Activated CD8-positive, alpha-beta T cell treated with anti-CD3 and anti-CD28 coated beads, Interleukin-2, amount 10 ng/mL, durations not matched to agents 7 days and 5 days (primary cell): Measurements from ENCODE around the gene ADAMTS10. TPM values are rescaled to one million over a fixed set of nuclear protein-coding genes. Genes with fewer than 3 reads are reported as not detected.

Source experiments
- ATAC-seq: fragments of 150-1000 bp; cut with Tn5 transposase; one replicate; pipeline ENCODE4 v1.10.0; 2021; ENCODE audit warnings: moderate library complexity
- CTCF ChIA-PET: fragments of 350-600 bp; sonication (Branson Sonifier 250); formaldehyde crosslinking; loops from one replicate; lab custom pipeline; 2021; ENCODE audit warnings: antibody characterized with exemption; lab: Charles Lee
- POLR2A ChIA-PET: fragments of 350-600 bp; sonication (Branson Sonifier 250); formaldehyde crosslinking; loops from one replicate; lab custom pipeline; 2021; ENCODE audit warnings: antibody characterized with exemption; lab: Charles Lee
- DNase-seq: peaks from one replicate; pipeline ENCODE4 v3.0.0-alpha.2; 2020
- H3K27ac Mint-ChIP-seq: one replicate; pipeline ENCODE4 v1.8.0; 2021; ENCODE audit warnings: mild to moderate bottlenecking, mixed read lengths
- H3K27me3 Mint-ChIP-seq: one replicate; pipeline ENCODE4 v1.8.0; 2021; ENCODE audit warnings: low read depth, mixed read lengths
- H3K36me3 Mint-ChIP-seq: one replicate; pipeline ENCODE4 v1.8.0; 2021; ENCODE audit warnings: low read depth, mixed read lengths
- H3K4me1 Mint-ChIP-seq: one replicate; pipeline ENCODE4 v1.8.0; 2021; ENCODE audit warnings: low read depth, mixed read lengths
- H3K4me3 Mint-ChIP-seq: one replicate; pipeline ENCODE4 v1.8.0; 2021; ENCODE audit warnings: mild to moderate bottlenecking, mixed read lengths
- H3K9me3 Mint-ChIP-seq: one replicate; pipeline ENCODE4 v1.8.0; 2022; ENCODE audit warnings: mixed read lengths; ENCODE audit not compliant: insufficient read depth
- total RNA-seq, 2 experiments: library from RNA; stranded (reverse); gene quantifications; one replicate each; pipeline ENCODE4 v1.2.3, GENCODE V29; 2021

Gene ADAMTS10
- total RNA-seq, result 1 to 10 TPM; 3.6 to 4.9 TPM

DNA sequence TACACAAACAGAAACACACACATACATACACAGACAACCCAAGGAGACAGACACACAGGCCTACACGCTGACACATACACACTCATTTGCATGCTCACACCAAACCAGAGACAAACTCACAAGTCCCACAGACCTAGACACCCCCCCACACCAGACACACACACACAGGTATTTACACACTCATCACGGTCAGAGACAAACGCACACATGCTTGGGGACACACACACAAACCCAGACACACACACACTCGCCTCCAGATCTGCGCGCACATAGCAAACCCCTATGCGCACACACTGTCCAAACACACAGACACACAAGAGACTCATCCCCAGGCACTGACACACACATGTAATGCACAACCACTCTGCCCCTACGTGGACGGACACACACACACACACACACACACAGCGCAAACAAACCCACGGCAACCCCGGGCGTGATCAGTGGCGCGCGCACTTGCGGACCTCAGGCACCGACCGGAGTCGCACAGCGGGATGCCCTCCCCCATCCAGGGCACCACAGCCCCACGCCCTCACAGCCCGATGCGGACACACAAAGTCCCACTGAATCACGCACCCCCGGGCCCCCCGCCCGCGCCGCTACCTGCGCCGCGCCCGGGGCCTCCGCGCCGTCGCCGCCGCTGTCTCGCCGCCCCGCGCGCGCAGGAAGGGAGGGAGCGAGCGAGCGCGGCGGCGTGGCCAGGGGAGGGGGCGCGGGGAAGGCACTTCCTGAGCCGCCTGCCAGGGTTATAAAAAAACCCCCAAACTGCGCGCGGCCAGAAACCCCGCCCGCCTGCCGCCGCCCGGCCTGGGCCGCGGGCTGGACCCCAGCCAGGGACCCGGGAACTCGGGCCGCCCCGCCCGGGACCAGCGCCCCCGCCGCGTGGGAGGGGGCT is at the start of gene ADAMTS10:
TSS of gene ADAMTS10 (minus strand) at position 675 of the 895 bp plus-strand sequence. CDS start 5,005 bp downstream, outside the sequence.
- Mint-ChIP-seq H3K36me3 (no peaks in the 10 kb centered on the region), H3K4me3 (peak within 1 kb of the TSS; percentile 72), H3K4me1 (peaks cover 25% of the 10 kb centered on the region), H3K9me3 (no peaks in the 10 kb centered on the region), H3K27me3 (peaks cover 14% of the 10 kb centered on the region), H3K27ac (peak within 1 kb of the TSS; percentile 51)
- POLR2A ChIA-PET, result no interaction called here
- DNase-seq, result peak; percentile 34
- CTCF ChIA-PET, result no interaction called here
- ATAC-seq, result peak; percentile 34

DNA sequence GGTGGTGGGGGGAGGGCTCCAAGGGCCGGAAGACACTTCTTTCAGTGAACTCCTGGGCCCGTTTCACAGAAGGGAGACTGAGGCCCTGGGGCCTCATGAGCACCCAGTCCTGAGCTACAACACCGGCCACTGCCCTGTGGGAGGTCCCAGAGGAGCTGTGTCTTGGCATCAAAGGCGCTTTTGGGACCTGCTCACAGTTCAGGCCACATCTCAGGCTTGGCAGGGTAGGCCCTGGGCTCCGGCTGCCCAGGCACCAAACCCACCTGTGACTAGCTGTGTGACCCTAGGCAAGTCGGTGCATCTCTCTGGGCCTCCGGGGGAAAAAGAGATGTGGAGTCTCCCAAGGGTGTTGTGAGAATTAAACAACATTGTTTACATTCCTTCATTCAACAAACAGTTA is 49.4 kb upstream of the ADAMTS10 start:
- DNase-seq (no peak), ATAC-seq (no peak)
- Mint-ChIP-seq H3K4me1 (peaks cover 54% of the 10 kb centered on the region), H3K27ac (no peak overlapping the region), H3K4me3 (no peak overlapping the region), H3K9me3 (no peaks in the 10 kb centered on the region), H3K27me3 (peaks cover 21% of the 10 kb centered on the region), H3K36me3 (no peaks in the 10 kb centered on the region)
- POLR2A ChIA-PET, result no interaction called here
- CTCF ChIA-PET, result interaction anchor here (1.2 kb wide), 1 partner anchor 34 kb away, joined by 3 read pairs; no protein-coding TSS in a partner anchor

DNA sequence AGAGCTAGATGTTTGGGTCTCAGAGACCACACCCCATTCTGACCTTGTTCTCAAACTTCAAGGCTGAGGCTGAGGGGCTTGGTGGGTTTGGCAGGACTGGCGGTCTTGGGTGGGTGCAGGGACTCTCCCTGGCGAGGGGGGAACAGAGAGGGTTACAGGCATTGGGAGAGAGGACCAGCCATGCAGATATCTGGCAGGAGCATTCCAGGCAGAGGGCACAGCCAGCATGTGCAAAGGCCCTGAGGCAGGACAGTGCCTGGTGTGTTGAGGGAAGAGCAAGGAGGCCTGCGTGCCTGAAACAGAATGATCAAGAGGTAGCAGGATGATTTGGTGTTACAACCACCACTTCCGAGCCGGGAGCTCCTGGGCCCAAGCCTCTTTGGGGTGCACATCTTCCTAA is 47.4 kb upstream of the ADAMTS10 start:
- ChIA-PET CTCF (interaction anchor here (6.3 kb wide), 1 partner anchor 35 kb away, joined by 129 read pairs; no protein-coding TSS in a partner anchor), POLR2A (no interaction called here)
- Mint-ChIP-seq H3K4me3 (no peak overlapping the region), H3K9me3 (no peaks in the 10 kb centered on the region), H3K4me1 (peaks cover 38% of the 10 kb centered on the region), H3K36me3 (no peaks in the 10 kb centered on the region), H3K27me3 (peaks cover 28% of the 10 kb centered on the region), H3K27ac (peak overlapping the region; percentile 8)
- ATAC-seq, result no peak
- DNase-seq, result no peak

DNA sequence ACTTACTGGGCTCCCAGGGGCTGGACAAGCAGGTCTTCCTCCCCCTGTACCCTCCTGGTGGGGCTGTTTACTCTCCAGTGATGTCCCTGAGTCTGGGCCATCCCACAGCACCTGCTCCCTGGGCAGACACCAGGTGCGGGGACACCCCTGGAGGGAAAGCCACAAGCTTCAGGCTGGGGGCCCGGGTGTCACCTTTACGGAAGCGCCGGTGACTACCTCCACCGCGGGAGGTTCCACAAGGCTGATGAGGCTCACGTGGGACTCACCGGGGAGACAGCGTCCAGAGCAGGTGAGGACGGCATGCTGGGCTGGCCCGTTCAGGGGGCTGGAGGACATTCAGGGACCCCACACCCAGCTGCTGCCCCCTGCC is 44.8 kb upstream of the ADAMTS10 start:
- Mint-ChIP-seq H3K27ac (peak overlapping the region; percentile 73), H3K36me3 (no peaks in the 10 kb centered on the region), H3K27me3 (peaks cover 24% of the 10 kb centered on the region), H3K9me3 (no peaks in the 10 kb centered on the region), H3K4me3 (peak overlapping the region; percentile 30), H3K4me1 (peaks cover 26% of the 10 kb centered on the region)
- ATAC-seq, result peak; percentile 79
- CTCF ChIA-PET, result interaction anchor here (1.0 to 6.3 kb wide), 11 partner anchors 8 to 77 kb away, joined by 3 to 129 read pairs (median 7); partner anchors contain the start of genes ACTL9 and MYO1F
- peak; percentile 67 for DNase-seq
- POLR2A ChIA-PET, result interaction anchor here (2.9 kb wide), 1 partner anchor 39 kb away, joined by 9 read pairs; no protein-coding TSS in a partner anchor

DNA sequence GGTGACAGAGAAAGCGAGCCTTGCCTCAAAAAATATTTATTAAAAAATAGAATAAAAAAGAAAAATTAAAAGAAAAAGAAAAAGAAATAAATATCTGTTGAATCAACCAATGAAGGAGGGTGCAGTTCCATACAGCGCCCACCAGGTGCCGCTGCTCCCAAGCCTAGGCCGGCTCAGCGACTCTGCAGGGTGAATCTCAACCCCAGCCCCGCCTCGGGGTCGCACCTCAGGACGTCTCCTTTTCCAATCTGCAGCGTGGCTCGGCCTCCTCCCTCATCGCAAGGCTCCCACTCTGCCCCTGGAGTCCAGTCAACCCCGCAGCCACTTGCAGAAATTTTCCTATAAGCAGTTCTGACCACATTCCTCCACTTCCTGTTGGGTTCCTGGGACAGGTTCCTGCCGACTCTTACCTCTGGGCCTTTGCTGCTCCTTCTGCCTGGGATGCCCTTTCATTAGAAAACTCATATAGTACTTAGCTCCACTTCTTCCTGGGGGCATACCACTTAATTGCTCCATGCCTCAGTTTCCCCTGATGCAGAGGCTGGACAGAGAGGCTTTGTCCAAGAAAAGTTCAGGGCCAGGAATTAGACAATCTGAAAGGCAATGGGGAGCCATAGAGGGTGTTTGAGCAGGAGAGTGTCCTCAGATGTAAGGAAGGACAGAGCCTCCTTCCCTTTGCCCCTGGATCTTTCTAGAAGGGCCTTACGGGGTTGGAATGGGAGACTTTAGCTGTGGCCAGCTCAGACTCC is 44.2 kb upstream of the ADAMTS10 start:
- ChIA-PET POLR2A (interaction anchor here (2.9 kb wide), 1 partner anchor 39 kb away, joined by 9 read pairs; no protein-coding TSS in a partner anchor), CTCF (interaction anchor here (0.5 to 6.3 kb wide), 16 partner anchors 8 to 442 kb away, joined by 3 to 129 read pairs (median 4); partner anchors contain the start of genes ACTL9 and MYO1F)
- DNase-seq (peak; percentile 80), ATAC-seq (peak; percentile 70)
- Mint-ChIP-seq H3K27me3 (peaks cover 24% of the 10 kb centered on the region), H3K36me3 (no peaks in the 10 kb centered on the region), H3K9me3 (no peaks in the 10 kb centered on the region), H3K4me3 (peak overlapping the region; percentile 55), H3K4me1 (peaks cover 32% of the 10 kb centered on the region), H3K27ac (peak overlapping the region; percentile 66)

DNA sequence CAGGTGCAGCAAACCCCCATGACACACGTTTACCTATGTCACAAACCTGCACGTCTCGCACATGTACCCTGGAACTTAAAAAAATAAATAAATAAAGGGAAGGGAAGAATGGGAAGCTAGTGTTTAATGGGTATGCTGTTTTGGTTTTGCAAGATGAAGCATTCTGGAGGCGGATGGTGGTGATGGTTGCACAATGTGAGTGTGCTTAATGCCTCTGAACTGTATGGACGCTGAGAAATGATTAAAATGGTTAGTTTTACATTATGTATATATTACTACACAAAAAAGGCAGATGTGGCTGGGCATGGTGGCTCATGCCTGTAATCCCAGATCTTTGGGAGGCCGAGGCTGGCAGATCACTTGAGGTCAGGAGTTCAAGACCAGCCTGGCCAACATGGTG is 37.7 kb upstream of the ADAMTS10 start:
- POLR2A ChIA-PET, result no interaction called here
- CTCF ChIA-PET, result no interaction called here
- H3K4me3 Mint-ChIP-seq, result no peak overlapping the region
- H3K27ac Mint-ChIP-seq, result no peak overlapping the region
- H3K36me3 Mint-ChIP-seq, result no peaks in the 10 kb centered on the region
- ATAC-seq, result no peak
- peaks cover 7% of the 10 kb centered on the region for H3K27me3 Mint-ChIP-seq
- no peak for DNase-seq
- no peaks in the 10 kb centered on the region for H3K9me3 Mint-ChIP-seq
- H3K4me1 Mint-ChIP-seq, result peaks cover 19% of the 10 kb centered on the region

DNA sequence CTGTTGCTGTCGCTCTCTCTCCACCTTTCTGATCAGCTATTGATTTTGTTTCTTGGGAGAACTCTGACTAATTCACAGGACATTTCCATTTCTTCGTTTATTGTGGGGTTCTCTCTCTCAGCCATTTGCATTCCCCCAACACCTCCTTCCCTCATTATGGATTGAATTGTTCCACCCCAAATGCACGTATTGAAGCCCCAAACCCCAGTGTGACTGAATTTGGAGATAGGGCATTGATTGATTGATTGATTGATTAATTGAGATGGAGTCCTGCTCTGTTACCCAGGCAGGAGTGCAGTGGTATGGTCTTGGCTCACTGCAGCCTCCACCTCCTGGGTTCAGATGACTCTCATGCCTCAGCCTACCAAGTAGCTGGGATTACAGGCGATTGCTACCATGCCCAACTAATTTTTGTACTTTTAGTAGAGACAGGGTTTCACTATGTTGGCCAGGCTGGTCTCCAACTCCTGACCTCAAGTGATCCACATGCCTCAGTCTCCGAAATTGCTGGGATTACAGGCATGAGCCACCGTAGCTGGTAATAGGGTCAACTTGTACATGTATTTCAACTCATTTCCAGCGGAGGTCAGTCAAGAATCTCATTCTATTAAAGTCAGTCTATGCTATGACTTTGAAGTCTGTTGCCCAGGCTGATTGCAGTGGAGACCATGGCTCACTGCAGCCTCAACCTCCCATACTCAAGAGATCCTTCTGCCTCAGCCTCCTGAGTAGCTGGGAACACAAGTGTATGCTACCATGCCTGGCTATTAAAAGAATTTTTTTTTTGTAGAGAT is 33.5 kb upstream of the ADAMTS10 start:
- Mint-ChIP-seq H3K4me1 (peaks cover 9% of the 10 kb centered on the region), H3K27ac (no peak overlapping the region), H3K4me3 (no peak overlapping the region), H3K36me3 (peaks cover 2% of the 10 kb centered on the region), H3K27me3 (peaks cover 9% of the 10 kb centered on the region), H3K9me3 (peaks cover 9% of the 10 kb centered on the region)
- DNase-seq (no peak), ATAC-seq (no peak)
- ChIA-PET CTCF (interaction anchor here (1.3 kb wide), 1 partner anchor 12 kb away, joined by 3 read pairs; no protein-coding TSS in a partner anchor), POLR2A (no interaction called here)

DNA sequence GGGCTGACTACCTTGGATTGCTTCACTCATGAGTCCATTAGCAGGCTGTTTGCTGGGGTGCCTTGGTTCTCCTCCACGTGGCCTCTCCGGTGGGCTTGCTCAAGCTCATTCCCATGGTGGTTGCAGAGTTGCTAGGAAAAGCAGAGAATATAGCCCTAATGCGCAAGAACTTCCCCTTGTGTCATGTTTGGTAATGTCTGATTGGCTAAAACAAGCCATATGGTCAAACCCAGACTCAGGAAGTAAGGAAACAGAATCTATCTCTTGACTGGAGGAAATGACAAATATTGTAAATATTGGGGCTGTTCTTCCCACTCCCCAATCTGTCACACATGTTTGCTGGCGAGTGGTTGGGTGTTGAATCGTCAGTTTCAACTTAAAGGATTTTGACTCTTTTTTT is 32.0 kb upstream of the ADAMTS10 start:
- CTCF ChIA-PET, result interaction anchor here (0.9 to 1.8 kb wide), 10 partner anchors 13 to 289 kb away, joined by 3 to 9 read pairs (median 4); no protein-coding TSS in a partner anchor
- POLR2A ChIA-PET, result no interaction called here

DNA sequence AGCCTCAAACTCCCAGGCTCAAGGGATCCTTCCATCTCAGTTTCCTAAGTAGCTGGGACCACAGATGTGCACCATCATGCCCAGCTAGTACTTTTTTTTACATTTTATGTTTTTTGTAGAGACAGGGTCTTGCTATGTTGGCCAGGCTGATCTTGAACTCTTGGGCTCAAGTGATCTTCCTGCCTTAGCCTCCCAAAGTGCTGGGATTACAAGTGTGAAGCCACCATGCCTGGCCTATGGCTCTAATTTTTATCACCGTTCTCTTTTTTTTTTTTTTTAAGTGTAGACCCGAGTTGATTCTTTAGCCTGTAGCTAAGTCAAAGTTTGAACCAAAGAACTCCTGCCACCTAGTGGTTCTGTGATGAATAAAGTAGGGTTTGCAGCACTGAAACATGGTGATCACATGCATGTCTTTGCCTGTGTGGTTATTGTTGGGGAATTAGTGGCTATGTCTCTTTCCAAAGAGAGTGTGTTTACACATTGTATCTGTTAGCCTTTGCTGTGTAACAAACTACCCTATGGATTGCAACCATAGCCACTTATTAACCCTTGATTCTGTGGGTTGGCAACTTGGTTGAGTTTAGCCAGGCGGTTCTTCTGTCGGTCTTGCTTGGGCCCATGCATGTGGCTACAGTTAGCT is 31.5 kb upstream of the ADAMTS10 start:
- POLR2A ChIA-PET, result no interaction called here
- no peak overlapping the region for H3K27ac Mint-ChIP-seq

More for the DNA sequence above, 32.0 kb upstream of the ADAMTS10 start:
- Mint-ChIP-seq H3K27ac (no peak overlapping the region), H3K9me3 (peaks cover 9% of the 10 kb centered on the region), H3K4me3 (no peak overlapping the region), H3K36me3 (peaks cover 2% of the 10 kb centered on the region), H3K4me1 (peaks cover 12% of the 10 kb centered on the region), H3K27me3 (peaks cover 18% of the 10 kb centered on the region)
- ATAC-seq (no peak), DNase-seq (no peak)

DNA sequence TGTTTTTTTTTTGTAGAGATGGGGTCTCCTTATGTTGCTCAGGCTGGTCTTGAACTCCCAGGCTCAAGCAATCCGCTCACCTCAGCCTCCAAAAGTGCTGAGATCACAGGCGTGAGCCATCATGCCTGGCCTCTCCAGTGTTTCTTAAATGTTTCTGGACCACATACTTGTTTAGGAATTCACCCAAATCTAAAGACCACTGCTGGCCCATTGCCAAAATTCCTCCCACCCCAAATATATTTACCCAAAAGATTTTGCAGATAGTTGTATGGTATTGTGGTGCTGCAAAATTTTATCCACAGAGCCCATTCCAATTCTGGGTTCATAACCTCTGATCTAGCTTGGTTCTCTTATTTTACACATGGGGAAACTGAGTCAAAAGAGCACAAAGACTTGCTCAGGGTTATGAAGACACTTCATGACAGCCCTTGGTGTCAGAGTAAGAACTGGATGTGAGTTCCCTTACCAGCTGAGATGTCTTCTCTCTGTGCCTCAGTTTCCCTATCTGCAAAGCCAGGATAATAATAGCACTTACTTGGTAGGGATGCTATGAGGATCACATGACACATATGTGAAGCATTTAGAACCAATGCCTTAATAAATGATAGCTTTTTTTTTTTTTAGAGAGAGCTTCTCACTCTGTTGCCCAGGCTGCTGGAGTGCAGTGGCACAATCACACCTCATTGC is 30.8 kb upstream of the ADAMTS10 start:
- H3K36me3 Mint-ChIP-seq, result peaks cover 2% of the 10 kb centered on the region
- CTCF ChIA-PET, result interaction anchor here (0.7 to 1.8 kb wide), 13 partner anchors 8 to 324 kb away, joined by 3 to 9 read pairs (median 4); partner anchors contain the start of gene NFILZ

More for the DNA sequence above, 31.5 kb upstream of the ADAMTS10 start:
- Mint-ChIP-seq H3K4me1 (peaks cover 12% of the 10 kb centered on the region), H3K27me3 (peaks cover 17% of the 10 kb centered on the region), H3K36me3 (peaks cover 2% of the 10 kb centered on the region), H3K9me3 (peaks cover 9% of the 10 kb centered on the region), H3K4me3 (no peak overlapping the region)
- DNase-seq (peak; percentile 51), ATAC-seq (no peak)
- CTCF ChIA-PET, result interaction anchor here (0.7 to 1.8 kb wide), 13 partner anchors 9 to 323 kb away, joined by 3 to 9 read pairs (median 4); partner anchors contain the start of gene NFILZ

More for the DNA sequence above, 30.8 kb upstream of the ADAMTS10 start:
- Mint-ChIP-seq H3K9me3 (peaks cover 9% of the 10 kb centered on the region), H3K4me3 (no peak overlapping the region), H3K27me3 (peaks cover 18% of the 10 kb centered on the region), H3K4me1 (peaks cover 6% of the 10 kb centered on the region), H3K27ac (no peak overlapping the region)
- POLR2A ChIA-PET, result no interaction called here
- DNase-seq, result no peak
- ATAC-seq, result no peak
